HG02938 (cell line): ENCODE measurements around the gene TAF1D.
"Not testable (repeated sequence)": the region's sequence is repeated elsewhere in the genome, so short reads cannot be mapped to it uniquely, and the experiment has no call there.

ENCODE experiments used
- ATAC-seq: cut with Tn5 transposase; IDR thresholded peaks from one replicate; pipeline ENCODE4 v1.9.1; 2021; ENCODE audit warnings: mild to moderate bottlenecking, moderate library complexity; ENCODE audit not compliant: unreplicated experiment

TAF1D gene

DNA sequence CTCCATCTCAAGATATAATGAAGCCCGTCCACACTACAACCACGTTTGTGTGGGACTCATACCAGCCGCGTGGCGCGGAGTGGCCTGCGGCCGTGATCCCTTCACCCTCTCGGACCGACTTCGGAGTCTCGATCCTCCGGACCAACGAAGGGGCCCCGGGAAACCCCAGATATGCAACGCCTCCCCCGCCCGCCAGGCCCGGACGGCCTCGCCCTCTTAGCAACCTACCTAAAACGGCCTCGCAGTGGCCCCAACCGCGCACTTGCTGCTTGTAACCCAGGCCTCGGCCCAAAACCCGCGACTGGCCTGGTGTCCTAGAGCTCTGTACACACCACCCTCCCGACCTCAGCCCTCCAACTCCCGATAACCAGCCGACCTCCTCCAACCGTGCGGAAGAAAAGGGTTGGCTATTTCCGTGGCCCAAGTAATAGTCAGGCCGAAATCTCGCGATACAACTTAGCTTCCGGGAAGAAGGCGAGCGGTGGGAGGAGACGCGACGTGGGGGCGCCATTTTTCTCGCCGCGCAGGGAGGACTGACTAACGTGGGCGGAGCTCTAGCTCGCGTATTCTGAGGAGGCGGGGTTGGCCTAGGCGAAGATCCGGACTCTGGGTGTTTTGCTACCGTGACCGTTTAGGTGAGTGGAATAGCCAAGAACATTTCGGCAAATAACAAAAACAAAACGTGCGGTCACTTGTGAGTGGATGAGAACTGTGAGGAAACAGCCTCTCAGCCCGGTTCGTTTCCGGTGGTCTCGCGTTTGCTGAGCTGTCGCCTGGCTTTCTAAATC is at the start of gene TAF1D, which contains the start of gene C11orf54:
Gene TAF1D (minus strand): TSS at position 402 of the 788 bp plus-strand sequence. CDS start 2,191 bp downstream, outside the sequence.
Gene C11orf54 (plus strand): TSS at position 579 of the 788 bp plus-strand sequence. CDS start 5,722 bp downstream, outside the sequence.
- peak; percentile 83 for ATAC-seq

GRCh38 chr11:93784935-93785360 is 43.7 kb upstream of the TAF1D start:
- ATAC-seq, result peak; percentile 25

GRCh38 chr11:93784145-93784934 is 43.0 kb upstream of the TAF1D start, which contains the start of gene MED17:
MED17 (plus strand) TSS chr11:93784282; CDS start chr11:93784514, 232 bp downstream.
- ATAC-seq, result peak; percentile 96

GRCh38 chr11:93783765-93784144 is 42.5 kb upstream of the TAF1D start:
- peak; percentile 45 for ATAC-seq

DNA sequence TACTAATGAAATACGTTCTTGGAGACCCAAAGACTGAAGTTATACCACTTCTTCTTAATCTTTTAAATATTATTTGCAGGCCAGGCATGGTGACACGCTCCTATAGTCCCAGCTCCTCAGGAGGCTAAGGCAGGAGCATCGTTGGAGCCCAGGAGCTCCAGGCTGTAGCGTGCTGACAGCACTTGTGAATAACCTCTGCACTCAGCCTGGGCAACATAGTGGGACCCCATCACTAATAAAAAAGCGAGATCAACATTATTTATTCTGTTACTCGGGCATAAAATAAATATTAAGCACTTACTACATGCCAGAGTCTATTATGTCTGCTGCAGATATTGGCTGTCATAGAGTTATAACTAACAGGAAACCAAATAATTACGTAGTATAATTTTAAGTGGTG is 42.1 kb upstream of the TAF1D start:
- no peak for ATAC-seq

GRCh38 chr11:93775289-93775688 is 34.0 kb upstream of the TAF1D start:
- ATAC-seq, result no peak

GRCh38 chr11:93774560-93774959 is 33.3 kb upstream of the TAF1D start:
- ATAC-seq, result not testable (repeated sequence)

- ATAC-seq, result no peak
Measured at GRCh38 chr11:93773601-93774200, 32.4 kb upstream of the TAF1D start.

DNA sequence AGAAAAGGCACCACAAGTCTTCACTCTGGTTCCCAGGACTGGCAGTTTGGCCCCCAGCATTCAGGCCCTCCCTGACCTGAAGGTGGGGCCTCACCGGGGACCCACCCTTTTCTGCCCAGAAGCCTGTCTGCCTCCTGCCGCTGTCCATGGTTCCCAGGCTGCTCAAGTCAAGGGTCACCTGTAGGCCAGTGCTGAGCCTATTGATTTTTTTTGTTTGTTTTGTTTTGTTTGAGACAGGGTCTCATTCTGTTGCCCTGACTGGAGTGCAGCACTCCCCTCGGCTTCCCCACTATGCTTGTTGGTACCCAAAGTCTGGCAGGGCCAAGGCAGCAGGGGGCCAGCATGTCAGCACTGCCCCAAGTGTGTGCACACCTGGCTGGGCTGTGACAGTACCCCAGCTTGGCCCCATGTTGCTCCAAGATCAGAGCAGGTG is 31.8 kb upstream of the TAF1D start:
- no peak for ATAC-seq

- ATAC-seq, result no peak
Measured at GRCh38 chr11:93772123-93772522, 30.8 kb upstream of the TAF1D start.

DNA sequence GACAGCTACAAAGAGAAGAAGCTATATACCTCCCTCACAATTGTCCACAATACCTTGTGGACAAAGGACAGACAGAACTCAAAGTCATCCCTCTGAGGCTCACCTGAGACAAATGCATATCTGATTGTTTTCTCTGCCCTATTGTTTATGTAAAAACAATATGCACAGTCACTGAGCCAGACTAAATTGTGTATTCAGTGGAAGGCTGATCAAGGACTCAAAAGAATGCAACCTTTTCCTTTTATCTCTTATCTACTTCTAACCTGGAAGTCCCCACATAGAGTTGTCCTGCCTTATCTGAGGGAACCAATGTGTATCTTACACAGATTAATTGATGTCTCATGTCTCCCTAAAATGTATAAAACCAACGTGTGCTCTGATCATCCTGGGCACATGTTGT is 28.9 kb upstream of the TAF1D start:
- ATAC-seq, result no peak

- ATAC-seq, result no peak
Measured at GRCh38 chr11:93767018-93767417, 25.7 kb upstream of the TAF1D start.

DNA sequence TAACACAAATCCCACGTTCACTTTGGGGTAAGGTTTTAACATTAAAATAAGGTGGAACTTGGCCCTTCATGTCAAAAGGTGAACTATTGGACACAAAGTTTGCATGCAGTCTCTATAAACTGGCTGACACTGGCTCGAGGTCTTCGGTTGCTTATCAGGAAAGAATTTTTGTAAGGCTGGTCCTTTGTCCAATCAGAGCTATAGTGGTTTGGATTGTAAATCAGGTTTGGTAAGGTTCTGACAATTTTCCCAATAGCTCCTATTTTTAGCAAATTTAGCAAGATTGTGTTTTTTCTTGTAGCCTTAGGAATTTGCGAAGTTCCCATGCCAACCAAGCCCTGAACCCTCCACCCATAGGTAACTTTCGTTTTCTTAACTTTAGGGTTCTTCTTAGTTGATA is 25.2 kb upstream of the TAF1D start:
- no peak for ATAC-seq

- no peak for ATAC-seq
Measured at GRCh38 chr11:93765551-93765950, 24.3 kb upstream of the TAF1D start.

- no peak for ATAC-seq
Measured at GRCh38 chr11:93761910-93762309, 20.6 kb upstream of the TAF1D start.

DNA sequence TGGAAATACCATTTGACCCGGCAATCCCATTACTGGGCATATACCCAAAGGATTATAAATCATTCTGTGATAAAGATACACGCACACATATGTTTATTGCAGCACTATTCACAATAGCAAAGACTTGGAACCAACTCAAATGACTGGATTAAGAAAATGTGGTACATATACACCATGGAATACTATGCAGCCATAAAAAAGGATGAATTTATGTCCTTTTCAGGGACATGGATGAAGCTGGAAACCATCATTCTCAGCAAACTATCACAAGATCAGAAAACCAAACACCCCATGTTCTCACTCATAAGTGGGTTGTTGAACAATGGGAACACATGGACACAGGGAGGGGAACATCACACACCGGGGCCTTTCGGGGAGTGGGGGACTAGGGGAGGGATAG is 17.8 kb upstream of the TAF1D start:
- ATAC-seq, result not testable (repeated sequence)

DNA sequence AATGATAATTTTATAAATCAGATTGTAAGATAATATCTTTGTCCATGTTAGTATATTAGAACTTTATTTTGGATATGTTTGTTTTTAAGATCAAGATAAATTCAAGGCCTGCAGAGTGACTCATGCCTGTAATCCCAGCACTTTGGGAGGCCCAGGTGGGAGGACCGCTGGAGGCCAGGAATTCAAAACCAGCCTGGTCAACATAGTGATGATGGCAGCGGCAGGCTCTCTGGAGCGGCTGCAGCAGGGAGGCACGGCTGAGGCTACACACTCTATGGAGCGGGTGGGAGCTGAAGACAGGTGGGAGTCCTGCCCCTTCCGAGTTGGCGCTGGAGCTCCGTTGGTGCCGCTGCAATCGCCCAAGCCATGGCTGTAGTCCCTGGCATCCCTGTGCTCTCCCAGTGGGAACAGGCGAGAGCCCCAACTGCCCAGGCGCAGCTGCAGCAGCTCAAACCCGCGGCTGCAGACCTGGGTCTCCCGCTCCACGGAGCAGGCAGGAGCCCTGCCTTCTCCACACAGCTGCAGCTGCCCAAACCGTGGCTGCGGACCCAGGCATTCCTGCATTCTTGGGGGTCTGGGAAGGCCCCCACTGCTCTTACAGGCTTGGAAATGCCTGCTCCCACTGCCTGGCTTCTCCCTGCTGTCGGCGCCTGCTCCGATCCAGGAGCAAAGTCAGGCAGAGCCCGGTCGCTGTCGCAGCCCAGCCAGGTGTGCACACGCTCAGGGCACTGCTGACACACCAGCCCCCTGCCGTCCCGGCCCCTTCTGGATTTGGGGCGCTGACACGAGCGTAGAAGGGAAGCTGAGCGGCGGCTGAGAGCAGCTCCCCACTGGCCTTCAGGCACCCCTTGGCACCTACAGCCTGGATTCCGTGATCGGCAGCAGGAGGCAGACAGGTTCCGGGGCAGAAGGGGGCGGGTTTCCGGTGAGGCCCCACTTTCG is 16.9 kb upstream of the TAF1D start:
- no peak for ATAC-seq

GRCh38 chr11:93757301-93757700 is 16.0 kb upstream of the TAF1D start:
- no peak for ATAC-seq

DNA sequence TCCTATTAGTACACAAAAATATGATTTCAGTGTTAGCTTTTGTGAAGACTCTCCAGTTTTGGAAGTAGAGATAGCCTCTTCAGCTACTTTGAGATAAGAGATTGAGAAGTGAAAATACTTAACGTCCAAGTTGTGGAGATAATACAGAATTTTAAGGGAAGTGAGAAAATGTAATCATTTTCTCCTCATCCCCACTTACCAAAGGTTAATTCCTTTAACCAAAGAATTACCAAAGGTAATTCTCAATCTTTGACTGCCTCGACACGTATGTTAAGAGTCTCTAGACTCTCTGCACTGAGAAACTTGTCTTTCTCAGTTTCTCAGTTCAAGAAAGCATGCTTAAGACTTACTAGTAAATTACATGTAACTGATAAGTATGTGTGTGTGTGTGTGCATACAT is 15.5 kb upstream of the TAF1D start:
- no peak for ATAC-seq

GRCh38 chr11:93753241-93753640 is 11.9 kb upstream of the TAF1D start:
- ATAC-seq, result no peak
